GM19025 (cell line): ENCODE data around the gene CTSC.

ENCODE experiments used
- ATAC-seq: cut with Tn5 transposase; IDR thresholded peaks from one replicate; pipeline ENCODE4 v1.9.1; 2021; ENCODE audit warnings: mild to moderate bottlenecking, low read depth, moderate library complexity; ENCODE audit not compliant: unreplicated experiment

The CTSC gene

GRCh38 chr11:88353835-88354496, 16.4 kb upstream of the CTSC start:
- no peak for ATAC-seq

GRCh38 chr11:88353386-88353785, 15.8 kb upstream of the CTSC start:
- ATAC-seq, result no peak

- no peak for ATAC-seq
Measured at GRCh38 chr11:88352139-88352538, 14.6 kb upstream of the CTSC start.

GRCh38 chr11:88348870-88349269, 11.3 kb upstream of the CTSC start:
- no peak for ATAC-seq

- ATAC-seq, result no peak
Measured at GRCh38 chr11:88345949-88346348, 8.4 kb upstream of the CTSC start.

- ATAC-seq, result no peak
Measured at GRCh38 chr11:88345408-88345807, 7.9 kb upstream of the CTSC start.

GRCh38 chr11:88344869-88345268, 7.3 kb upstream of the CTSC start:
- no peak for ATAC-seq

GRCh38 chr11:88341522-88342251, 4.2 kb upstream of the CTSC start:
- ATAC-seq, result no peak

GRCh38 chr11:88340366-88340935, 2.9 kb upstream of the CTSC start:
- ATAC-seq, result no peak

GRCh38 chr11:88337987-88338668, 592 bp upstream of the CTSC start:
- ATAC-seq, result no peak

GRCh38 chr11:88335284-88335683, 2.3 kb downstream of the CTSC start:
- ATAC-seq, result no peak

- ATAC-seq, result no peak
Measured at GRCh38 chr11:88333862-88334261, 3.7 kb downstream of the CTSC start.

- no peak for ATAC-seq
Measured at GRCh38 chr11:88332851-88333250, 4.7 kb downstream of the CTSC start.

- ATAC-seq, result no peak
Measured at GRCh38 chr11:88330826-88331428, 6.6 kb downstream of the CTSC start.

- ATAC-seq, result no peak
Measured at GRCh38 chr11:88329563-88330250, 7.8 kb downstream of the CTSC start.

GRCh38 chr11:88327462-88328143, 9.9 kb downstream of the CTSC start:
- ATAC-seq, result no peak

GRCh38 chr11:88327061-88327460, 10.5 kb downstream of the CTSC start:
- ATAC-seq, result no peak

- ATAC-seq, result no peak
Measured at GRCh38 chr11:88326099-88326498, 11.4 kb downstream of the CTSC start.

GRCh38 chr11:88324562-88325345, 12.8 kb downstream of the CTSC start:
- ATAC-seq, result no peak
